IMR-90 (cell line): Measurements from ENCODE around the gene RND3. TPM values are rescaled to one million over a fixed set of nuclear protein-coding genes. Genes with fewer than 3 reads are reported as not detected.

Experiments
- ATAC-seq: fragments of 200-7000 bp; cut with Tn5 transposase; 2 replicates; pipeline ENCODE4 v1.9.1; 2020; ENCODE audit warnings: low read depth, mild to moderate bottlenecking, moderate library complexity
- BruUV-seq: library from RNA; stranded (reverse); fragments of 400-500 nt; replicated peaks from 2 replicates; lab custom pipeline; 2021; lab: Mats Ljungman, UMichigan
- CTCF ChIA-PET: fragments of 300-600 bp; formaldehyde crosslinking; extraction: SDS; loops from one replicate; lab custom pipeline; 2021; ENCODE audit warnings: antibody characterized with exemption; lab: Yijun Ruan, JAX
- POLR2A ChIA-PET: fragments of 300-600 bp; sonication (Branson Sonifier 250); formaldehyde crosslinking; loops from one replicate; lab custom pipeline; 2022; ENCODE audit warnings: antibody characterized with exemption; ENCODE audit not compliant: unreplicated experiment; lab: Charles Lee
- DNase-seq: peaks from one replicate; pipeline ENCODE4 v3.0.0; 2013
- H2AFZ ChIP-seq: replicated peaks from 2 replicates; pipeline ENCODE3; 2013; ENCODE audit warnings: low read length, mild to moderate bottlenecking; ENCODE audit not compliant: poor library complexity
- H2AK5ac ChIP-seq: 2 replicates; pipeline ENCODE4 v1.6.1; 2013; ENCODE audit warnings: low read depth, low read length, inconsistent platforms
- H2AK9ac ChIP-seq: replicated peaks from 2 replicates; pipeline ENCODE3; 2013; ENCODE audit warnings: mild to moderate bottlenecking, low read depth, low read length, moderate library complexity; ENCODE audit not compliant: poor library complexity
- H2BK120ac ChIP-seq: 2 replicates; pipeline ENCODE4 v1.6.1; 2013; ENCODE audit warnings: low read depth, low read length, inconsistent platforms
- H2BK15ac ChIP-seq: 3 replicates; pipeline ENCODE4 v1.6.1; 2013; ENCODE audit warnings: low read depth, low read length, inconsistent platforms
- H2BK20ac ChIP-seq: 2 replicates; pipeline ENCODE4 v1.6.1; 2013; ENCODE audit warnings: low read depth, mild to moderate bottlenecking, inconsistent platforms, low read length, moderate library complexity
- H2BK5ac ChIP-seq: 2 replicates; pipeline ENCODE4 v1.6.1; 2013; ENCODE audit warnings: mild to moderate bottlenecking, low read depth, low read length, inconsistent platforms; ENCODE audit not compliant: poor library complexity, severe bottlenecking
- H3K14ac ChIP-seq: replicated peaks from 2 replicates; pipeline ENCODE4 v1.6.1; 2013; ENCODE audit warnings: low read depth, low read length, inconsistent platforms
- H3K18ac ChIP-seq: 2 replicates; pipeline ENCODE4 v1.6.1; 2013; ENCODE audit warnings: low read depth, low read length, control low read depth
- H3K23ac ChIP-seq: 2 replicates; pipeline ENCODE4 v1.6.1; 2013; ENCODE audit warnings: low read depth, low read length, inconsistent platforms
- H3K27ac ChIP-seq: 2 replicates; pipeline ENCODE4 v1.5.1; 2013; ENCODE audit warnings: mild to moderate bottlenecking, control low read depth, low read length; ENCODE audit not compliant: insufficient read depth
- H3K27me3 ChIP-seq: 2 replicates; pipeline ENCODE4 v1.6.1; 2013; ENCODE audit warnings: low read length; ENCODE audit not compliant: control insufficient read depth, insufficient read depth
- H3K36me3 ChIP-seq: 2 replicates; pipeline ENCODE4 v1.6.1; 2013; ENCODE audit warnings: low read length, mixed read lengths; ENCODE audit not compliant: control insufficient read depth, insufficient read depth
- H3K4ac ChIP-seq: 2 replicates; pipeline ENCODE4 v1.6.1; 2013; ENCODE audit warnings: low read depth, low read length, inconsistent platforms
- H3K4me1 ChIP-seq: 2 replicates; pipeline ENCODE4 v1.6.1; 2013; ENCODE audit warnings: low read length, mixed read lengths; ENCODE audit not compliant: control insufficient read depth, insufficient read depth
- H3K4me2 ChIP-seq: 2 replicates; pipeline ENCODE4 v1.6.1; 2013; ENCODE audit warnings: low read depth, mild to moderate bottlenecking, control low read depth, low read length, moderate library complexity
- H3K4me3 ChIP-seq: 2 replicates; pipeline ENCODE4 v1.5.1; 2013; ENCODE audit warnings: low read depth, mild to moderate bottlenecking, control low read depth, low read length, moderate library complexity; ENCODE audit not compliant: insufficient read depth
- H3K56ac ChIP-seq: 2 replicates; pipeline ENCODE4 v1.6.1; 2013; ENCODE audit warnings: low read length, inconsistent platforms; ENCODE audit not compliant: insufficient read depth; ENCODE audit errors: extremely low read depth
- H3K79me1 ChIP-seq, 2 experiments: 2 replicates each; pipeline ENCODE4 v1.6.1; 2013; ENCODE audit warnings: low read length in 2 of 2, inconsistent platforms in 1 of 2, low read depth in 1 of 2
- H3K9ac ChIP-seq: 2 replicates; pipeline ENCODE4 v1.6.1; 2013; ENCODE audit warnings: low read depth, low read length, control low read depth
- H3K9me1 ChIP-seq: 2 replicates; pipeline ENCODE4 v1.6.1; 2013; ENCODE audit warnings: low read length, inconsistent platforms; ENCODE audit not compliant: insufficient read depth
- H3K9me3 ChIP-seq: 2 replicates; pipeline ENCODE4 v1.6.1; 2013; ENCODE audit warnings: low read length; ENCODE audit not compliant: control insufficient read depth, insufficient read depth
- H4K20me1 ChIP-seq: 2 replicates; pipeline ENCODE4 v1.6.1; 2013; ENCODE audit warnings: low read length, inconsistent platforms; ENCODE audit not compliant: insufficient read depth
- H4K5ac ChIP-seq: 2 replicates; pipeline ENCODE4 v1.6.1; 2013; ENCODE audit warnings: mild to moderate bottlenecking, low read depth, low read length, control low read depth
- H4K8ac ChIP-seq, 2 experiments: 2 replicates each; pipeline ENCODE4 v1.6.1; 2013; ENCODE audit warnings: low read depth in 2 of 2, low read length in 2 of 2, control low read depth in 1 of 2, inconsistent platforms in 1 of 2
- H4K91ac ChIP-seq: 2 replicates; pipeline ENCODE4 v1.6.1; 2013; ENCODE audit warnings: low read depth, low read length, inconsistent platforms; ENCODE audit not compliant: insufficient read depth
- BHLHE40 ChIP-seq: fragments of 150-350 bp; IDR thresholded peaks from 2 replicates; pipeline ENCODE4 v1.6.1; 2016; ENCODE audit warnings: mild to moderate bottlenecking, low read depth, low read length
- CEBPB ChIP-seq: IDR thresholded peaks from 2 replicates; pipeline ENCODE4 v1.6.1; 2012; ENCODE audit warnings: low read depth, low read length, improper control_type of control experiment
- CHD1 ChIP-seq: IDR thresholded peaks from 2 replicates; pipeline ENCODE4 v1.6.1; 2012; ENCODE audit warnings: low read depth, low read length, improper control_type of control experiment
- CTCF ChIP-seq: conservative IDR thresholded peaks from 2 replicates; pipeline ENCODE4 v1.5.1; 2012; ENCODE audit warnings: mild to moderate bottlenecking, low read depth, low read length, improper control_type of control experiment
- FOS ChIP-seq: fragments of 150-350 bp; IDR thresholded peaks from 2 replicates; pipeline ENCODE4 v1.6.1; 2016; ENCODE audit warnings: low read depth, low read length
- MXI1 ChIP-seq: IDR thresholded peaks from 2 replicates; pipeline ENCODE4 v1.6.1; 2012; ENCODE audit warnings: low read depth, mild to moderate bottlenecking, low read length, moderate library complexity, borderline replicate concordance
- NFE2L2 ChIP-seq: fragments of 150-350 bp; IDR thresholded peaks from 2 replicates; pipeline ENCODE4 v1.6.1; 2016; ENCODE audit warnings: low read depth, mild to moderate bottlenecking, low read length
- POLR2A ChIP-seq: IDR thresholded peaks from 2 replicates; pipeline ENCODE4 v1.6.1; 2012; ENCODE audit warnings: mild to moderate bottlenecking, low read depth, low read length
- RAD21 ChIP-seq: IDR thresholded peaks from 2 replicates; pipeline ENCODE4 v1.6.1; 2012; ENCODE audit warnings: low read length, improper control_type of control experiment
- RCOR1 ChIP-seq: IDR thresholded peaks from 2 replicates; pipeline ENCODE4 v1.6.1; 2012; ENCODE audit warnings: mild to moderate bottlenecking, low read length, improper control_type of control experiment; ENCODE audit not compliant: insufficient replicate concordance
- RFX5 ChIP-seq: IDR thresholded peaks from 2 replicates; pipeline ENCODE4 v1.8.0; 2012; ENCODE audit warnings: low read depth, mild to moderate bottlenecking, low read length, moderate library complexity
- USF2 ChIP-seq: fragments of 150-350 bp; IDR thresholded peaks from 2 replicates; pipeline ENCODE4 v1.6.1; 2017; ENCODE audit warnings: mild to moderate bottlenecking, antibody characterized with exemption, low read length, low read depth
- WGBS, 2 experiments: methylation state at CpG; one replicate each; pipeline versions ENCODE4 v1.1.5 to v1.1.7; 2013; ENCODE audit warnings: missing lambda C conversion rate in 2 of 2; ENCODE audit not compliant: insufficient read length in 1 of 2; ENCODE audit errors: extremely low coverage in 2 of 2; 5-methylcytosine and 5-hydroxymethylcytosine counted together
- dilution Hi-C: fragments of 300-500 bp; cut with HindIII; formaldehyde crosslinking; loops from one replicate; pipeline ENCODE4 v1.14.3; 2018; ENCODE audit warnings: low sequenced_read_pairs; ENCODE audit not compliant: unreplicated experiment
- in situ Hi-C: fragments of 300-500 bp; cut with MboI; formaldehyde crosslinking; loops from 3 replicates; pipeline ENCODE4 v1.14.3; 2019; ENCODE audit warnings: low sequenced_read_pairs, inconsistent platforms, mixed read lengths
- intact Hi-C: fragments of 100-400 bp; cut with micrococcal nuclease; formaldehyde crosslinking; loops from 2 replicates; pipeline ENCODE4 v1.10.0; 2022
- polyA plus RNA-seq, 3 experiments: library from polyadenylated mRNA; depleted of rRNA; stranded (reverse); fragments of >200 nt; gene quantifications; 2 replicates each; pipeline ENCODE4 v1.2.3, GENCODE V29; 2012; ENCODE audit warnings: low replicate concordance in 1 of 3
- total RNA-seq: library from RNA; depleted of rRNA; stranded (reverse); fragments of >200 nt; gene quantifications from 2 replicates; pipeline ENCODE4 v1.2.3, GENCODE V29; 2012
- TF ChIP-seq, protein P1 (sequence below): fragments of 150-350 bp; IDR thresholded peaks from 2 replicates; pipeline ENCODE4 v1.6.1; 2016; ENCODE audit warnings: low read depth, mild to moderate bottlenecking, low read length, moderate library complexity, borderline replicate concordance

The RND3 gene
- total and polyA plus RNA-seq, 2 of the 4 experiments (the other 2 are of a cell fraction): 111 to 449 TPM

- H4K8ac ChIP-seq: peak overlapping the region; percentile 58 to 95
- peaks cover 29% of the 10 kb centered on the region for H3K4me1 ChIP-seq
- H2BK5ac ChIP-seq: peak overlapping the region; percentile 98
- H3K4ac ChIP-seq: peak overlapping the region; percentile 97
- H4K5ac ChIP-seq: peak overlapping the region; percentile 89
- H3K27me3 ChIP-seq: no peaks in the 10 kb centered on the region
- H3K56ac ChIP-seq: peak overlapping the region; percentile 89
- dilution Hi-C loops: no loop called here
- H3K27ac ChIP-seq: peak overlapping the region; percentile 90
- H3K9me1 ChIP-seq: peaks cover 24% of the 10 kb centered on the region
- H3K9ac ChIP-seq: peak overlapping the region; percentile 80
- ChIA-PET CTCF (interaction anchor here (1.0 to 1.8 kb wide), 3 partner anchors 8 to 67 kb away, joined by 3 to 6 read pairs (median 5); no protein-coding TSS in a partner anchor), POLR2A (interaction anchor here (0.6 to 1.5 kb wide), 4 partner anchors 33 to 73 kb away, joined by 3 to 4 read pairs (median 4); no protein-coding TSS in a partner anchor)
- no peaks in the 10 kb centered on the region for H4K20me1 ChIP-seq
- peak overlapping the region; percentile 5; the same call in 1 of the 2 replicates for H3K4me3 ChIP-seq
- peak overlapping the region; percentile 68 for H2BK15ac ChIP-seq
- BruUV-seq: TSS peak; percentile 63
- peak overlapping the region; percentile 64 for H2AFZ ChIP-seq
- intact Hi-C loops: loop anchor here (1.0 to 2.0 kb wide), 3 partner anchors 42 to 81 kb away; partner anchors contain the start of gene RND3
- peak overlapping the region; percentile 95 for H4K91ac ChIP-seq
- peak overlapping the region; percentile 83 for H3K4me2 ChIP-seq
- H3K14ac ChIP-seq: peak overlapping the region; percentile 98
- peak overlapping the region; percentile 80 for H2AK5ac ChIP-seq
- ATAC-seq (peak; percentile 47), DNase-seq (peak; percentile 79)
- H3K23ac ChIP-seq: peak overlapping the region; percentile 94
- no CpG with 5 or more reads among the region's 5 CpGs for WGBS, 2 experiments
- H3K18ac ChIP-seq: peak overlapping the region; percentile 99
- in situ Hi-C loops: loop anchor here (5.0 kb wide), 1 partner anchor 42 kb away; the partner anchor contains the start of gene RND3
- peak overlapping the region; percentile 98 for H2BK120ac ChIP-seq
- peak overlapping the region; percentile 66 for H2AK9ac ChIP-seq
- no peaks in the 10 kb centered on the region for H3K36me3 ChIP-seq
- H3K9me3 ChIP-seq: no peaks in the 10 kb centered on the region
- peak overlapping the region; percentile 98 for H2BK20ac ChIP-seq
- peaks cover 26 to 38% of the 10 kb centered on the region in 2 experiments for H3K79me1 ChIP-seq
- TF ChIP-seq BHLHE40: no peak
- TF ChIP-seq NFE2L2: peak; percentile 36; the same call in 1 of the 2 replicates
- TF ChIP-seq RAD21: no peak
- no peak for TF ChIP-seq RFX5
- TF ChIP-seq CHD1: no peak
- no peak for TF ChIP-seq MXI1
- TF ChIP-seq POLR2A: no peak
- no peak for TF ChIP-seq CTCF
- TF ChIP-seq FOS: no peak
- no peak for TF ChIP-seq RCOR1
- TF ChIP-seq CEBPB: peak; percentile 86
- TF ChIP-seq USF2: no peak
- TF ChIP-seq, protein P1, sequence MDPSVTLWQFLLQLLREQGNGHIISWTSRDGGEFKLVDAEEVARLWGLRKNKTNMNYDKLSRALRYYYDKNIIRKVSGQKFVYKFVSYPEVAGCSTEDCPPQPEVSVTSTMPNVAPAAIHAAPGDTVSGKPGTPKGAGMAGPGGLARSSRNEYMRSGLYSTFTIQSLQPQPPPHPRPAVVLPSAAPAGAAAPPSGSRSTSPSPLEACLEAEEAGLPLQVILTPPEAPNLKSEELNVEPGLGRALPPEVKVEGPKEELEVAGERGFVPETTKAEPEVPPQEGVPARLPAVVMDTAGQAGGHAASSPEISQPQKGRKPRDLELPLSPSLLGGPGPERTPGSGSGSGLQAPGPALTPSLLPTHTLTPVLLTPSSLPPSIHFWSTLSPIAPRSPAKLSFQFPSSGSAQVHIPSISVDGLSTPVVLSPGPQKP: no peak
These were observed 41.7 kb upstream of the RND3 start for GRCh38 chr2:150528861-150529801.
